Ovary (tissue), 9 donors: Measurements from ENCODE around the gene KRT7. TPM values are rescaled to one million over a fixed set of nuclear protein-coding genes. Genes with fewer than 3 reads are reported as not detected.

Experiments used
- DNase-seq, 5 donors: peaks; one replicate each; pipeline ENCODE4 v3.0.0-alpha.2; 2019 to 2020
- H3K27ac ChIP-seq, 2 donors: fragments of 200-600 bp; one replicate each; pipeline versions ENCODE4 v1.5.1 to v1.8.0; 2019 to 2022
- H3K27me3 ChIP-seq: fragments of 200-600 bp; one replicate; pipeline ENCODE4 v1.8.0; 2022
- H3K36me3 ChIP-seq: fragments of 200-600 bp; sonication (generic); one replicate; pipeline ENCODE4 v1.5.1; 2019
- H3K4me1 ChIP-seq: one replicate; pipeline ENCODE4 v1.8.1; 2013; ENCODE audit warnings: mild to moderate bottlenecking, moderate library complexity; ENCODE audit not compliant: insufficient read depth
- H3K4me3 ChIP-seq: fragments of 200-600 bp; sonication (generic); one replicate; pipeline ENCODE4 v1.5.1; 2017
- H3K9me3 ChIP-seq, 2 donors: fragments of 200-600 bp in 1 of 2; sonication (generic) in 1 of 2; one replicate each; pipeline versions ENCODE4 v1.5.1 to v1.8.1; 2013 to 2019; ENCODE audit warnings: mild to moderate bottlenecking in 1 of 2, moderate library complexity in 1 of 2
- CTCF ChIP-seq, 3 donors: fragments of 450-650 bp in 2 of 3; fragments of 200-600 bp in 1 of 3; IDR thresholded peaks; one replicate each; pipeline versions ENCODE4 v1.5.1 to v1.8.0; 2016 to 2022; ENCODE audit warnings: antibody characterized with exemption in 3 of 3, mild to moderate bottlenecking in 1 of 3
- EP300 ChIP-seq: sonication (generic); formaldehyde crosslinking; IDR thresholded peaks from one replicate; pipeline ENCODE4 v1.6.1; 2017; ENCODE audit warnings: antibody characterized with exemption
- POLR2A ChIP-seq: fragments of 450-650 bp; IDR thresholded peaks from one replicate; pipeline ENCODE4 v1.6.1; 2017; ENCODE audit warnings: antibody characterized with exemption, mild to moderate bottlenecking, moderate library complexity
- WGBS, 3 donors: extraction: QIAGEN DNeasy Blood & Tissue Kit in 1 of 3; methylation state at CpG; one replicate each; pipeline versions ENCODE4 v1.1.5 to v1.1.7; 2013 to 2017; 5-methylcytosine and 5-hydroxymethylcytosine counted together
- intact Hi-C, 4 donors: fragments of 100-400 bp; cut with DNase I; formaldehyde crosslinking; loops; one replicate each; pipeline versions ENCODE4 v1.11.0 to v1.15.1; 2022 to 2023
- polyA plus RNA-seq, 2 donors: library from polyadenylated mRNA; stranded (reverse); fragments of 200-250 nt in 1 of 2; fragments of 350-450 nt in 1 of 2; fragmentation: Illumina TruSeq in 1 of 2; extraction: RNeasy Lipid Tissue Mini Kit (QIAGEN cat#74804) in 1 of 2; gene quantifications; one replicate each; pipeline ENCODE4 v1.2.3, GENCODE V29; 2013 to 2014
- total RNA-seq, 7 donors: library from RNA; depleted of rRNA in 2 of 7; stranded (reverse); fragments of >200 nt in 2 of 7; fragmentation: NEBNext Ultra II Directional in 3 of 7; extraction: Animal tissue kit (Norgen Biotek cat#: 25700) in 3 of 7; gene quantifications; one replicate each; pipeline versions ENCODE4 v1.1.0 to v1.2.4, GENCODE V29; 2016 to 2023
- donor health status: DM: no; HTN: no; CAD: no; lungs with moderate emphysema.
- donor health status: DM: no; HTN: no; CAD: no.
- donor health status: Bipolar disorder and iron deficiency.
- donor health status: DM: yes; HTN: yes; CAD: no.
- donor health status: DM: no; HTN: no; CAD: no.
- donor health status: DM: yes; HTN: yes; CAD: no.

Gene KRT7
- total and polyA plus RNA-seq, 9 donors, result 0.37 to 379 (median 22.7) TPM; not detected in 1

GRCh38 chr12:52210925-52211650, 22.0 kb upstream of the KRT7 start:
- DNase-seq, result peak in 2 of 5 donors; percentile 5 to 17
- TF ChIP-seq POLR2A (no peak), EP300 (no peak), CTCF (IDR thresholded peaks at IDR 0.05) (no peak)
- Histone ChIP-seq H3K27me3 (no peaks in the 10 kb centered on the region), H3K9me3 (no peaks in the 10 kb centered on the region), H3K27ac (no peak overlapping the region), H3K4me3 (no peak overlapping the region), H3K4me1 (no peaks in the 10 kb centered on the region), H3K36me3 (no peaks in the 10 kb centered on the region)
- intact Hi-C loops, result loop anchor here in 2 of 4 donors (5.0 kb wide), 1 partner anchor 54 kb away; no protein-coding TSS in a partner anchor
- WGBS, 3 donors, result 68 to 74% (median 74%) methylated on average over 10 of the region's 10 CpGs

GRCh38 chr12:52211716-52212585, 21.1 kb upstream of the KRT7 start:
- peak in 3 of 5 donors; percentile 6 to 19 (median 9) for DNase-seq
- Histone ChIP-seq H3K27ac (no peak overlapping the region), H3K4me1 (no peaks in the 10 kb centered on the region), H3K9me3 (no peaks in the 10 kb centered on the region), H3K4me3 (no peak overlapping the region), H3K27me3 (no peaks in the 10 kb centered on the region), H3K36me3 (no peaks in the 10 kb centered on the region)
- TF ChIP-seq POLR2A (no peak), EP300 (no peak), CTCF (IDR thresholded peaks at IDR 0.05) (no peak)
- intact Hi-C loops, result loop anchor here in 3 of 4 donors (2.0 to 5.0 kb wide), 2 partner anchors 55 kb away; no protein-coding TSS in a partner anchor
- WGBS, 3 donors, result 82 to 89% (median 86%) methylated on average over 13 of the region's 13 CpGs

GRCh38 chr12:52212701-52213563, 20.1 kb upstream of the KRT7 start:
- Histone ChIP-seq H3K27me3 (no peaks in the 10 kb centered on the region), H3K27ac (no peak overlapping the region), H3K36me3 (no peaks in the 10 kb centered on the region), H3K4me1 (peaks cover 2% of the 10 kb centered on the region), H3K9me3 (no peaks in the 10 kb centered on the region), H3K4me3 (no peak overlapping the region)
- WGBS, 3 donors, result 78 to 82% (median 78%) methylated on average over 13 of the region's 13 CpGs
- TF ChIP-seq POLR2A, result no peak
- intact Hi-C loops, result loop anchor here in 3 of 4 donors (2.0 to 5.0 kb wide), 2 partner anchors 56 kb away; no protein-coding TSS in a partner anchor
- peak in 2 of 5 donors; percentile 8 to 24 for DNase-seq

GRCh38 chr12:52213564-52214420, 19.3 kb upstream of the KRT7 start:
- Histone ChIP-seq H3K9me3 (no peaks in the 10 kb centered on the region), H3K4me1 (peaks cover 2% of the 10 kb centered on the region), H3K27ac (no peak overlapping the region), H3K36me3 (no peaks in the 10 kb centered on the region), H3K27me3 (no peaks in the 10 kb centered on the region), H3K4me3 (no peak overlapping the region)
- DNase-seq, result peak; percentile 41 to 78 (median 64)
- 36 to 44% (median 36%) methylated on average over 13 of the region's 13 CpGs for WGBS, 3 donors
- no peak for TF ChIP-seq POLR2A
- peak; percentile 34 to 76 (median 55) for TF ChIP-seq CTCF (IDR thresholded peaks at IDR 0.05)
- intact Hi-C loops, result loop anchor here in 3 of 4 donors (2.0 to 5.0 kb wide), 2 partner anchors 56 to 57 kb away; no protein-coding TSS in a partner anchor
